Measurements from ENCODE around the gene TAX1BP1.
"Not testable (repeated sequence)": the region's sequence is repeated elsewhere in the genome, so short reads cannot be mapped to it uniquely, and the experiment has no call there.

TAX1BP1 gene

GRCh38 chr7:27735831-27736230 lies 4.1 kb upstream of the TAX1BP1 start:
- TF ChIP-seq PAX5 (IDR thresholded peaks at IDR 0.05; ENCODE audit: insufficient read depth, low read length, severe bottlenecking) (no peak), POLR2A (IDR thresholded peaks at IDR 0.05; ENCODE audit: low read depth, low read length) (no peak), POLR2AphosphoS5 (IDR thresholded peaks at IDR 0.05; ENCODE audit: low read depth, low read length) (no peak), SPI1 (IDR thresholded peaks at IDR 0.05; ENCODE audit: low read depth, low read length) (no peak), POU2F2 (IDR thresholded peaks at IDR 0.05; ENCODE audit: low read depth, low read length) (no peak), TAF1 (IDR thresholded peaks at IDR 0.05; ENCODE audit: low read depth, low read length) (no peak)
- no peak for FAIRE-seq

DNA sequence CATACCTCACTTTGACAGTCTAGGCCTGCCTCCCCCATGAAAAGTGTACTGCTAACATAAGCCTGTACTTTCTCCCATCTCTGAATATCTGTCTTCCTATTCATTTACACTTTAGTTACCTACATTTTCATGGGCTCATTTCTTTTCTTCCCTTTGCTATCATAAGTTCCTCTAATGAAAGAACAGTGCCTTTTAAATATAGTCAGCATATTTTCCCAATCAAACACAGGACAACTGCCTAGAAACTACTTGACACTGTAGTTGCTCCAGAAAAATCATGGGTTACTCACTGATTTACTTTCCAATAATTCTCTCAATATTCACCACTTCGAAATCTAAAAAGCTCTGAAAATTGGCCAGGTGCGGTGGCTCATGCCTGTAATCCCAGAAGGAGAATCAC lies 2.8 kb upstream of the TAX1BP1 start:
- TF ChIP-seq POLR2AphosphoS5 (IDR thresholded peaks at IDR 0.05; ENCODE audit: low read depth, low read length), result no peak
- no peak for TF ChIP-seq POU2F2 (IDR thresholded peaks at IDR 0.05; ENCODE audit: low read depth, low read length)
- no peak for TF ChIP-seq POLR2A (IDR thresholded peaks at IDR 0.05; ENCODE audit: low read depth, low read length)
- no peak for TF ChIP-seq PAX5 (IDR thresholded peaks at IDR 0.05; ENCODE audit: insufficient read depth, low read length, severe bottlenecking)
- no peak for TF ChIP-seq TAF1 (IDR thresholded peaks at IDR 0.05; ENCODE audit: low read depth, low read length)
- TF ChIP-seq SPI1 (IDR thresholded peaks at IDR 0.05; ENCODE audit: low read depth, low read length), result no peak
- no peak for FAIRE-seq
- DNase-seq (ENCODE audit: insufficient read length, low spot score), result no peak

More at GRCh38 chr7:27735831-27736230, 4.1 kb upstream of the TAX1BP1 start:
- no peak for DNase-seq (ENCODE audit: insufficient read length, low spot score)

DNA sequence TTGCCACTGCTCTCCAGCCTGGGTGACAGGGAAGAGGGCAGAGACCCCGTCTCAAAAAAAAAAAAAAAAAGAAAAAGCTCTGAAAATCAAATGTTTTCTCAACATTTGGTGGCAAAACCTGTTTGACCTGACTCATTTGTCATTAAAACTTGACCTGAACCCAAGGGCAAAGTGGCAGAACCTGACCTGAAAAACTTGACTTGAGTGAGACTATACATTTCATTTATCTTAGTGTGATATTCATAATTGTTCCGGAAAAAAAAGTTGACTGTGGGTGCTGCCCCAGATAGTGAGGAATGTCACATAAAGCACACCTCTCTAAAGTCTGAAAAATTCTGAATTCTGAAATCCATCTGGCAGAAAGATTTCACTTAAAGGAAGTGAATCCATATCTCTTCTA lies 2.3 kb upstream of the TAX1BP1 start:
- FAIRE-seq (no peak), DNase-seq (ENCODE audit: insufficient read length, low spot score) (no peak)
- no peak for TF ChIP-seq POLR2A (IDR thresholded peaks at IDR 0.05; ENCODE audit: low read depth, low read length)
- no peak for TF ChIP-seq PAX5 (IDR thresholded peaks at IDR 0.05; ENCODE audit: insufficient read depth, low read length, severe bottlenecking)
- no peak for TF ChIP-seq POLR2AphosphoS5 (IDR thresholded peaks at IDR 0.05; ENCODE audit: low read depth, low read length)
- TF ChIP-seq SPI1 (IDR thresholded peaks at IDR 0.05; ENCODE audit: low read depth, low read length), result no peak
- no peak for TF ChIP-seq POU2F2 (IDR thresholded peaks at IDR 0.05; ENCODE audit: low read depth, low read length)
- no peak for TF ChIP-seq TAF1 (IDR thresholded peaks at IDR 0.05; ENCODE audit: low read depth, low read length)

DNA sequence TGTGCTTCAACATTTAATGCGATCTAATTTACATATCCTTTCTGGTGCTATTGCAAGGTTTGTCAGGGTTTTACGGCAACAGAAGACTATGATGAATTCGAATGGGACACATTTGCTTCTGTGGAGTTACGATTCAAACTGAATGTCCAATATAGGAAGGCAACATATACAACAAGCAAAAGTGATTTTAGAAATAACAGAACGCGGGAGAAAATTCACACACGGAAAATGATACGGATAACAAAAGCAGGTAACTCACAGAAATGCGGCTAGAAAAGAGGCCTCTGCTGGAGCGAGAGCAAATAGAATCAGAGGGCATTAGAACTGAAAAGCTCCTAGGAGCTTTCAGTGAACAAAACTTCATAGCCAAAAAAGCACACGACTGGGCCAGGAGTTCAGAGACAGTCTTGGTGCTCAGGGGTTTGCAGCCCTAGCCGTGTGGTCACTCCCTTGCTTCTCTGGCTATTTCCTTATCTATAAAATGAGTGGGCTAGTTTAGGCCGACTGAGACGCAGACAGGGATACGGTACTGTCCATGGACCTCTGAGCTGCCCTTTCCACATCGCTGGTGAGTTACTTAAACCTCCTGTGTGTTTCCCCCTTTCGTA lies 557 bp upstream of the TAX1BP1 start:
- no peak for TF ChIP-seq SPI1 (IDR thresholded peaks at IDR 0.05; ENCODE audit: low read depth, low read length)
- no peak for TF ChIP-seq TAF1 (IDR thresholded peaks at IDR 0.05; ENCODE audit: low read depth, low read length)
- TF ChIP-seq POU2F2 (IDR thresholded peaks at IDR 0.05; ENCODE audit: low read depth, low read length), result no peak
- no peak for TF ChIP-seq POLR2A (IDR thresholded peaks at IDR 0.05; ENCODE audit: low read depth, low read length)
- no peak for TF ChIP-seq PAX5 (IDR thresholded peaks at IDR 0.05; ENCODE audit: insufficient read depth, low read length, severe bottlenecking)
- no peak for TF ChIP-seq POLR2AphosphoS5 (IDR thresholded peaks at IDR 0.05; ENCODE audit: low read depth, low read length)
- no peak for DNase-seq (ENCODE audit: insufficient read length, low spot score)
- no peak for FAIRE-seq

GRCh38 chr7:27740449-27741086 lies 606 bp downstream of the TAX1BP1 start:
- DNase-seq (ENCODE audit: insufficient read length, low spot score), result peak; percentile 62
- peak; percentile 85 for FAIRE-seq
- no peak for TF ChIP-seq POLR2A (IDR thresholded peaks at IDR 0.05; ENCODE audit: low read depth, low read length)
- no peak; the same call in 1 of the 2 replicates for TF ChIP-seq TAF1 (IDR thresholded peaks at IDR 0.05; ENCODE audit: low read depth, low read length)
- TF ChIP-seq POLR2AphosphoS5 (IDR thresholded peaks at IDR 0.05; ENCODE audit: low read depth, low read length), result no peak
- 0 out of 2 replicates have a peak, but pooled peaks have one; percentile 32 for TF ChIP-seq POU2F2 (IDR thresholded peaks at IDR 0.05; ENCODE audit: low read depth, low read length)
- peak; percentile 3 for TF ChIP-seq PAX5 (IDR thresholded peaks at IDR 0.05; ENCODE audit: insufficient read depth, low read length, severe bottlenecking)
- no peak for TF ChIP-seq SPI1 (IDR thresholded peaks at IDR 0.05; ENCODE audit: low read depth, low read length)

DNA sequence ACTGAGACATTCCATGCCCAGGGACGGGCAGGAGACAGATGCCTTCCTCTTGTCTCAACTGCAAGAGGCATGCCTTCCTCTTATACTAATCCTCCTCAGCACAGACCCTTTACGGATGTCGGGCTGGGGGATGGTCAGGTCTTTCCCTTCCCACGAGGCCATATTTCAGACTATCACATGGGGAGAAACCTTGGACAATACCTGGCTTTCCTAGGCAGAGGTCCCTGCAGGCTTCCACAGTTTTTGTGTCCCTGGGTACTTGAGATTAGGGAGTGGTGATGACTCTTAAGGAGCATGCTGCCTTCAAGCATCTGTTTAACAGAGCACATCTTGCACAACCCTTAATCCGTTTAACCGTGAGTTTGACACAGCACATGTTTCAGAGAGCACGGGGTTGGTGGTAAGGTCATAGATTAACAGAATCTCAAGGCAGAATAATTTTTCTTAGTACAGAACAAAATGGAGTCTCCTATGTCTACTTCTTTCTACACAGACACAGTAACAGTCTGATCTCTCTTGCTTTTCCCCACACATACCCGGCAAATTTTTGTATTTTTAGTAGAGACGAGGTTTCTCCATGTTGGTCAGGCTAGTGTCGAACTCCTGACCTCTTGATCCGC lies 2.2 kb downstream of the TAX1BP1 start:
- DNase-seq (ENCODE audit: insufficient read length, low spot score); FAIRE-seq: not testable (repeated sequence)

DNA sequence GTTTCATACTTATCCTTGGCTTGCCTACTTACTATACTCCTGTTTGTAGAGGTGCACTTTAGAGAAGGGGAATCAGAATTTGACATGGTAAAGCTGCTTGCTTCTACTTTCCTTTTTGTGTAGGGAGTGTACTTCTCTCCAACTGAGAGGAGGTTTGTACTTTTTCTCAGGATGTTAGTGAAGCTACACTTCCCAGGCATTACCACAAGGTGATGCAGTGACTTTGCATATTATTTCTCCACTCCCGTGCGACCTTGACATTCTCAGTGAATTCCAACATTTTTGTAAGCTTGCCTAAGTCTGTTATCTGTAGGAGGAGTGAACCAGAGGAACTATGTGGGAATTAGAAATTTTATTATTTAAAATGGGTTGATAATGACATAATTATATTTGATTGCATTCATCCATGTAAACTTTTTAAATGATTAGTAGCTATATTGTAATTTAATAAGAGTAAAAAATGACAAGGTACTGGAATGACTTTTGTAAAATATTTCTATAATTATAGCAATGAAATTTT lies 5.2 kb downstream of the TAX1BP1 start:
- FAIRE-seq, result peak; percentile 73
- DNase-seq (ENCODE audit: insufficient read length, low spot score), result no peak
- TF ChIP-seq PAX5 (IDR thresholded peaks at IDR 0.05; ENCODE audit: insufficient read depth, low read length, severe bottlenecking) (no peak), POU2F2 (IDR thresholded peaks at IDR 0.05; ENCODE audit: low read depth, low read length) (no peak), TAF1 (IDR thresholded peaks at IDR 0.05; ENCODE audit: low read depth, low read length) (no peak), POLR2A (IDR thresholded peaks at IDR 0.05; ENCODE audit: low read depth, low read length) (no peak), SPI1 (IDR thresholded peaks at IDR 0.05; ENCODE audit: low read depth, low read length) (no peak), POLR2AphosphoS5 (IDR thresholded peaks at IDR 0.05; ENCODE audit: low read depth, low read length) (no peak)

- no peak for DNase-seq (ENCODE audit: insufficient read length, low spot score)
- FAIRE-seq, result no peak
- TF ChIP-seq PAX5 (IDR thresholded peaks at IDR 0.05; ENCODE audit: insufficient read depth, low read length, severe bottlenecking), result no peak
- no peak for TF ChIP-seq TAF1 (IDR thresholded peaks at IDR 0.05; ENCODE audit: low read depth, low read length)
- TF ChIP-seq POLR2AphosphoS5 (IDR thresholded peaks at IDR 0.05; ENCODE audit: low read depth, low read length), result no peak
- no peak for TF ChIP-seq SPI1 (IDR thresholded peaks at IDR 0.05; ENCODE audit: low read depth, low read length)
- no peak for TF ChIP-seq POU2F2 (IDR thresholded peaks at IDR 0.05; ENCODE audit: low read depth, low read length)
Observed at GRCh38 chr7:27746486-27746885, 6.5 kb downstream of the TAX1BP1 start.

DNA sequence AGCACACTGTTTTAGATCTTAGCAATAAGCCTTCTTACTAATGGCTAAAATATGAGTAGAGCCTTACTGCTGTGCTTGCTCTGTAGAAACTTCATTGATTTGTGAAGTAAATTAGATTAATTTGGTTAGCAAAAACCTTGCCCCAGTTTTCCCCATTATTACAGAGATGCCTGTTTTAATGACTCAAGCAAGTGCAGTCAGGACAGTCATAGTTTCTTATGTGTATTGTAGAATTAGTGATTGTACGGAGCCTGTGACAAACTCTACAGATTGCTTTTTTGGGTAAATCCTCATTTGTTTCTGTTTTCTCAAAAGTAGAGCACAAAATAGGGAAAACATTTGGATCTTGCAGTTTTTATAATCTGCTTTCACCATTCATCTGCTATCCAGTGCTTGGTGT lies 7.0 kb downstream of the TAX1BP1 start:
- FAIRE-seq, result no peak
- TF ChIP-seq POLR2A (IDR thresholded peaks at IDR 0.05; ENCODE audit: low read depth, low read length), result no peak
- TF ChIP-seq POU2F2 (IDR thresholded peaks at IDR 0.05; ENCODE audit: low read depth, low read length), result no peak
- no peak for TF ChIP-seq POLR2AphosphoS5 (IDR thresholded peaks at IDR 0.05; ENCODE audit: low read depth, low read length)
- TF ChIP-seq SPI1 (IDR thresholded peaks at IDR 0.05; ENCODE audit: low read depth, low read length), result no peak
- TF ChIP-seq PAX5 (IDR thresholded peaks at IDR 0.05; ENCODE audit: insufficient read depth, low read length, severe bottlenecking), result no peak
- no peak for TF ChIP-seq TAF1 (IDR thresholded peaks at IDR 0.05; ENCODE audit: low read depth, low read length)
- no peak for DNase-seq (ENCODE audit: insufficient read length, low spot score)

Data from GM12891 (cell line).